ENCODE measurements around the gene PAPPA2. TPM values are rescaled to one million over a fixed set of nuclear protein-coding genes. Genes with fewer than 3 reads are reported as not detected.

PAPPA2 gene
- total and polyA plus RNA-seq, 9 donors: 0.01 to 0.69 (median 0.32) TPM; not detected in 4

DNA sequence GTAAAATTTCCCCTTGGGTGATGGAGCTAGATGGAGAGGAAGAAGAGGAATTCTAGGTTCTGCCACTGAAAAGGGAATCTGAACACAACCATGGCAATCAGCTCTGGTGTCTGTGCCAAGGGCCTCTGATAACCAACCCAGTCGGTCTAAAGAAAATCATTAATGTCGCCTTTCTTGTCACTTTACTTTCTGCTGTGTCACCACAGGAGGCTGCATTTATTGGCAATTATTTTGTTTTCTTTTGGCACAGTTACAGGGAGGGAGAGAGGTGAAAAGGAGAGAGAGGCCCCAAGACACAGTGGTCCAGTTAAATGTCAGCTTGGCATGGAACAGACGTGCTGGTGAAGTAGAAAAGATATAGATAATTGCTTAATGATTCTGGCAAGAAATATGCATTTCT, 414.6 kb downstream of the PAPPA2 start:
- intact Hi-C loops (cut with DNase I): no loop called here
- no peak overlapping the region for H3K27ac ChIP-seq
- H3K4me3 ChIP-seq: no peak overlapping the region
- no peaks in the 10 kb centered on the region for H3K27me3 ChIP-seq
- TF ChIP-seq, protein P1, sequence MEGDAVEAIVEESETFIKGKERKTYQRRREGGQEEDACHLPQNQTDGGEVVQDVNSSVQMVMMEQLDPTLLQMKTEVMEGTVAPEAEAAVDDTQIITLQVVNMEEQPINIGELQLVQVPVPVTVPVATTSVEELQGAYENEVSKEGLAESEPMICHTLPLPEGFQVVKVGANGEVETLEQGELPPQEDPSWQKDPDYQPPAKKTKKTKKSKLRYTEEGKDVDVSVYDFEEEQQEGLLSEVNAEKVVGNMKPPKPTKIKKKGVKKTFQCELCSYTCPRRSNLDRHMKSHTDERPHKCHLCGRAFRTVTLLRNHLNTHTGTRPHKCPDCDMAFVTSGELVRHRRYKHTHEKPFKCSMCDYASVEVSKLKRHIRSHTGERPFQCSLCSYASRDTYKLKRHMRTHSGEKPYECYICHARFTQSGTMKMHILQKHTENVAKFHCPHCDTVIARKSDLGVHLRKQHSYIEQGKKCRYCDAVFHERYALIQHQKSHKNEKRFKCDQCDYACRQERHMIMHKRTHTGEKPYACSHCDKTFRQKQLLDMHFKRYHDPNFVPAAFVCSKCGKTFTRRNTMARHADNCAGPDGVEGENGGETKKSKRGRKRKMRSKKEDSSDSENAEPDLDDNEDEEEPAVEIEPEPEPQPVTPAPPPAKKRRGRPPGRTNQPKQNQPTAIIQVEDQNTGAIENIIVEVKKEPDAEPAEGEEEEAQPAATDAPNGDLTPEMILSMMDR (IDR thresholded peaks at IDR 0.05): no peak
- WGBS, 3 donors: 59 to 71% (median 65%) methylated on average over 3 of the region's 3 CpGs
- DNase-seq: no peak
- no peaks in the 10 kb centered on the region for H3K4me1 ChIP-seq (ENCODE audit: insufficient read depth)
- no peaks in the 10 kb centered on the region for H3K9me3 ChIP-seq
- no peaks in the 10 kb centered on the region for H3K36me3 ChIP-seq

DNA sequence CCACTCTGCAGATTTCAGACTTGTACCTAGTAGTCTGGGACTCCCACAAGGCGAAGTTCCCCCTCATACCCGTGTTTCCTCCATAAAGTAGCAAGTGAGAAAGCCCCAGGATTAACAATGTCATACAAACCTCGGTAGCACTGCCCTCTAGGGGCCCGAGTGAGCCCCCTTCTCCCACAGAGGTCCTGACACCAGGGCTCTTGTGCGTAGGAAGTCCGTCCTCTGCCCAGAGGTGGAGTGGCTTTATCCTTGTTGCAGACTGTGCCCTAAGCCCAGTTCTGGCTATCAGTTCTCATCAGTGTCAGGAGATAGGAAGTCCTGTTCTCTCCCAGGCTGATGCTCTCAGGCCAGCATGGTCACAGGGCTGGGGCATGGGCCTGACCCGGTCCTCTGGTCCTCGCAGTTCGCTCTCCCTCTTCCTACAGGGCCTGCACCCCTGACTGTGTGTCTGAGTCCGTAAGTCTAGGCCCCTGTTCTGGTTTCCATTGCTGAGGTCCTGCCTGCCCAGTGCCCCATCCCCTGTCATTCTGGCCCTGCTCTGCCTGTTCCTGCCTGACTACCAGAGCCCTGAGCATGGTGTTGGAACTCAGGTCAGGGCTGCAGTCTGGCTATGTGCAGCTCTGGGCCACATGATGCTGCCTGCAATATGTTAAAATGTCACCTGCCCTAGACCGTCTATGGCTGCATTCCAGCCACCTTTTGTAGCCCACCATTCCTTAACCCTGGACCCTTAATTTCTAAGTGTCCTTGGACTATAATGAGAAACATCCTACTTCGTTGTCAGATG, 416.0 kb downstream of the PAPPA2 start:
- intact Hi-C loops (cut with DNase I): no loop called here
- Histone ChIP-seq H3K4me3 (no peak overlapping the region), H3K4me1 (ENCODE audit: insufficient read depth) (no peaks in the 10 kb centered on the region), H3K36me3 (no peaks in the 10 kb centered on the region), H3K27me3 (no peaks in the 10 kb centered on the region), H3K9me3 (no peaks in the 10 kb centered on the region), H3K27ac (no peak overlapping the region)
- DNase-seq: no peak
- TF ChIP-seq, protein P1 (IDR thresholded peaks at IDR 0.05): no peak
- TF ChIP-seq POLR2A (IDR thresholded peaks at IDR 0.05) (no peak), EP300 (IDR thresholded peaks at IDR 0.05) (no peak)
- WGBS, 3 donors: 84 to 89% (median 85%) methylated on average over 12 of the region's 12 CpGs

DNA sequence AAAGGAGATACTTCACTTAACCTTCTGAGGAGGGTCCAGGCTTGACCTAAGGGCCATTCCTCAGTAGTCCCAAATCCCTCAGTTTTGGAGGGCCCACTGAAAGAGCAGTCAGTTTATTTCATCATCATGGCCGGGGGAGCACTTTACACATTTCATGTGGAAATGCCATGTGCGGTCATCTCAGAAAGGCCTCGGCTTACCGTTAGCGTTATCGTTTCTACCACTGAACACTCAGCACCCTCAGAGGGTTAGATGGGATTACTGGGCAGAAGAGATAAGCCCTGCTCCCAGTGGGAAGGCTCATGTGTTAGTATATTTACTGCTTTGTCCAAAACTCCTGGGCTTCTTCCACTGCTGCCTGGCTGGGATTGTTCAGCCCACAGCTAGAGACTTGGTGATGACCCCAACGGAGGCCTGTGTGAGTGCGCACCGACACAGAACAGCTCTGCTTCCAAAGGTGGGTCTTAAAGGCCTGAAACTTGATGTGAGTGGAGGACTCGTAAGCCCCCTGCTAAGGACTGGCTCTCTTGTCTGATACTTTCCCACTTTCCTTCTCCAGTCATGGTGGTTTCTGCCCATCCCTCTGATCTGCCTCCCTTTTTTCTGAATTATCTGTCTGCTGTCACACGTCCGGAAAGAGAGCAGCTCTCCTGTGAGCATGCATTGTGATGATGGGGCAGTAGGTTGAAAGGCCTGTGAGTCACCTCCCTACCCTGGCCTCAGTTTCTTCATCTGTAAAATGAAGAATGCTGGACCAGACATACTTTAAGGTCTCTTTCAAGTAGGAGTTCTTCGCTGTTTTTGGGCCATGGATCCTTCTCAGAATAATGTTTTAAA, 417.0 kb downstream of the PAPPA2 start:
- 91 to 98% (median 91%) methylated on average over 13 of the region's 13 CpGs for WGBS, 3 donors
- intact Hi-C loops (cut with DNase I): loop anchor here in 1 of 4 donors (10.0 kb wide), 1 partner anchor 1725 kb away; no protein-coding TSS in a partner anchor

DNA sequence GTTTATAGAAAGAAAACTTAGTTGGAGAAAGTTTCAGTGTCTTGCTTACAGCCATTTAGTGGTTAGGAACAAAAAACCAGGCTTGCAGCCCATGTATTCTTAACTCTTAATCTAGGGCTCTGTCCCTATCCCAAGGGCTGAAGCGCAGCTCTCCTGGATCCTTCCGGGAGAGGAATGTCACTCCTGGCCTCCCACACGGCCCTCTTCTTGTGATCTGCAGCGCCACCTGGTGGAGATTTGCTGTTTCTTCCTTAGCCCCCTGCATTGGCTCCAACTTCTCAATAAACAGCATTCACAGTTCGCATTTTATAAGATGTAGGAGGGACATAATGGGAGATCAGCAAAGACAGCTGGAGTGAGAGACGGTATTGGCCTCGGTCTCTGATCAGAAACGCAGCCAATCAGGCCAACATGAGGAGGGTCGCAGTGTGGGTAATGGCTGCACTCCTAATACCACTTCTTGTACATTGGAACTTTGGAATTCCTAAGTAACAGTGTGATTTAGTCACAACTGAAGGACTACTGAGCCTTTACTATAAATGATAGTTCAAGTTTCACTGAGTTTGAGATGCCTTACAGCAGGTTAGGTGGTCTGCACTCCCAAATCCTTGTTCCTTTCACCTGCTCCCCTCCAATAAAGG, 418.1 kb downstream of the PAPPA2 start:
- 10 to 17% (median 14%) methylated on average over 9 of the region's 9 CpGs for WGBS, 3 donors
- TF ChIP-seq POLR2A (IDR thresholded peaks at IDR 0.05) (no peak), EP300 (IDR thresholded peaks at IDR 0.05) (no peak)
- TF ChIP-seq, protein P1 (IDR thresholded peaks at IDR 0.05): peak in 2 of 3 donors; percentile 28 to 60
- intact Hi-C loops (cut with DNase I): loop anchor here in 1 of 4 donors (10.0 kb wide), 1 partner anchor 1726 kb away; no protein-coding TSS in a partner anchor
- Histone ChIP-seq H3K4me1 (ENCODE audit: insufficient read depth) (no peaks in the 10 kb centered on the region), H3K27me3 (no peaks in the 10 kb centered on the region), H3K4me3 (no peak overlapping the region), H3K36me3 (no peaks in the 10 kb centered on the region), H3K9me3 (no peaks in the 10 kb centered on the region), H3K27ac (no peak overlapping the region)
- DNase-seq: peak; percentile 47 to 69 (median 61)

More for the DNA sequence above, 417.0 kb downstream of the PAPPA2 start:
- TF ChIP-seq EP300 (IDR thresholded peaks at IDR 0.05): no peak
- TF ChIP-seq, protein P1 (IDR thresholded peaks at IDR 0.05): no peak
- TF ChIP-seq POLR2A (IDR thresholded peaks at IDR 0.05): no peak
- DNase-seq: no peak
- Histone ChIP-seq H3K4me3 (no peak overlapping the region), H3K27me3 (no peaks in the 10 kb centered on the region), H3K4me1 (ENCODE audit: insufficient read depth) (no peaks in the 10 kb centered on the region), H3K36me3 (no peaks in the 10 kb centered on the region), H3K27ac (no peak overlapping the region), H3K9me3 (no peaks in the 10 kb centered on the region)
